ENCODE measurements around the gene LGALS3.

- TF ChIP-seq CTCF (conservative IDR thresholded peaks at IDR 0.05) (no peak), ZFX (IDR thresholded peaks at IDR 0.05) (no peak)
These were observed 51.0 kb downstream of the LGALS3 start for GRCh38 chr14:55180006-55180405.
